Measurements from ENCODE around the gene EPS8.

Gene EPS8

GRCh38 chr12:15691388-15691787 is 97.8 kb downstream of the EPS8 start:
- DNase-seq (ENCODE audit: low read depth in 2 of 2) = no peak

GRCh38 chr12:15690320-15690719 is 98.9 kb downstream of the EPS8 start:
- DNase-seq (ENCODE audit: low read depth in 2 of 2) = no peak

DNA sequence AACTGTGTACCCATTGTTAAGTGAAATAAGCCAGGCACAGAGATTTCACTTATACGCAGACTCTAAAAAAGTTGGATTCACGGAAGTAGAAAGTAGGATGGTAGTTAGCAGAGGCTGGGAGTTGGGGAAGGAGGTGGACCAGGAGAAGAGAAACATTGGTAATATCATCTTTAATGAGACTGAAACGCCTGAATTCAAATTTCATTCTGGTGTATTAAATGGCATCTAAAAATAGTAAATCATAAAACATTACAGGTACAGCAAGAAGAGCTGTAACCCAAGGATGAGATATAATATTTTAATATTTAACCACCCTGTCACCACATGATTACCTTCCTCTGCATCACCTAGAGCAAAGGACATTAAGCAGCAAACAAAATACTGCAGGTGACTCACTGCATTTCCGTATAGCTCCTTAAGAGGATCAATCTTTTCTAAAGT is 99.4 kb downstream of the EPS8 start:
- no peak for DNase-seq (ENCODE audit: low read depth in 2 of 2)

GRCh38 chr12:15688838-15689625 is 100.2 kb downstream of the EPS8 start:
- DNase-seq (ENCODE audit: low read depth in 2 of 2) = no peak

DNA sequence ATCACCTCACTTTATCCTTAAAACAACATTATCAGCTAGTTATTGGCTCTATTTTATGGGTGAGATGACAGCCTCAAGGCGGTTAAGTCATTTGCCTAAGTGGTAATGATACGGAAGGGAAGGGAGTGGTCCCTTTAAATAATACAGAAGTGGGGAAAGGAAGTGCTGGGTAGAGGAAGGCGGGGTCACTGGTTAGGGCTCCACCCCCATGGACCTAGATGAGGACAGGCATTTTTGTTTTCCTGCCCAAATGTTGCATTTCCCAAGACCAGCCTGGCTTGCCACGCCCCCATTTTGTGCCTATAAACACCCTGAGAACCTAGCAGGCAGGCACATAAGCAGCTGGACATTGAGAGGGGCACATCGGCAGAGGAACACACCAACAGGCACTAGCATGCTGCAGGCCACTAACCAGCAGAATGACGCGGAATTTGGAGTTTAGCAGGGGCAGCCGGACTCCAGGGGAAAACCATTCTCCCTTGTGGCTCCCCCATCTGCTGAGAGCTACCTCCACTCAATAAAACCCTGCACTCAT is 100.9 kb downstream of the EPS8 start:
- DNase-seq (ENCODE audit: low read depth in 2 of 2) = no peak

GRCh38 chr12:15687583-15687982 is 101.6 kb downstream of the EPS8 start:
- DNase-seq (ENCODE audit: low read depth in 2 of 2) = no peak

DNA sequence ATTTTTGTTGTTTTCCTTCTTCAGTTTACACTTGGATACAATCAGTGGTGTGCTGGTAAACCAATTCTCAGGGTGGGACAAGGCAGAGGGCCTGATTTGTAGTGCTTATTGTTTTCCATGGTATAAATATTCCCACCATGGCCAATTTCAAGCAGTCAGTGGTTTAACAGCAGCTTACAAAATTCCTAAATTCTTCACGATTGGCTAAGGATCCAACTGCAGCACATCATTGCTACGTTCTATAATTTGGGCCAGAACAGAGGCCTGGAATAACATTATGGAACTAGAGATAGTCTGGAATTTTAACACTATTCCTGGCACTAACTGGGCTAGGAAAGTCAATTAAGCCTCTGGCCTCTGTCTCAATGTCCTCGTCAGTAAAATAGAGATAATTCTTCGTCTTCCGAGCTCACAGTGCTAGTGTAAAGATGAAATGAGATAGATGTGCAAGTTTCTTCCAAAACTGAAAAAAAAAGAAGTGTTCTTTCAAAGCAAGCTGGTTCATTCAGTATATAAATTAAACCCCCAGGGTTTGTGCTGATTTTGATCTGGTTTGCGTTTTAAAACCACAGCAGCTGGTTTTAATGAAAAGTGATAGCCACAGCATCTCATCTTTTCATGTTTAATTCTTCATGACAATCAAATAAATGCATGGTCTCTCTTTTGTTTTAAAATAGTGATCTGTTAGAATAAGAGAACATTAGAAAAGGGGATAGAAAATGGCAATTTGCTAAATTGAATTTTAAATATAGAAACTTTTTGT is 104.1 kb downstream of the EPS8 start:
- no peak for DNase-seq (ENCODE audit: low read depth in 2 of 2)

- no peak for DNase-seq (ENCODE audit: low read depth in 2 of 2)
Measured at GRCh38 chr12:15682826-15683225, 106.4 kb downstream of the EPS8 start.

DNA sequence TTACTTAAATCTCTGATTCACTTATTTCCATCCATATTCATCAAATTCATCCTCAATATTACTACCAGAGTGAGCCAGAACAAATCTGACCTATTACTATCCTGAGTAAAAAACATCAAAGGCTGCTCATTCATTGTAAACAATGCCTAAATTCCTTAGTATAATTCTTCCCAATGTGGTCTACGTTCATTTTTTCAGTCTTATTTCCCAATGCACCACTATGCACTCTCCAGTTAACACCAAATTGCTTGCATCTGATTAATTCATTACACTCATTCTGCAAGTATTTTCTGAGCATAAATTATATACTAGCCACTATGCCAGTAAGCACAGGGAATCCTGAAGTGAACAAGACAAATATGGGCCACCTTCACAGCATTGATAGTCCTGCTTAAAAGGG is 110.0 kb downstream of the EPS8 start:
- no peak for DNase-seq (ENCODE audit: low read depth in 2 of 2)

GRCh38 chr12:15677726-15678201 is 111.4 kb downstream of the EPS8 start:
- no peak for DNase-seq (ENCODE audit: low read depth in 2 of 2)

DNA sequence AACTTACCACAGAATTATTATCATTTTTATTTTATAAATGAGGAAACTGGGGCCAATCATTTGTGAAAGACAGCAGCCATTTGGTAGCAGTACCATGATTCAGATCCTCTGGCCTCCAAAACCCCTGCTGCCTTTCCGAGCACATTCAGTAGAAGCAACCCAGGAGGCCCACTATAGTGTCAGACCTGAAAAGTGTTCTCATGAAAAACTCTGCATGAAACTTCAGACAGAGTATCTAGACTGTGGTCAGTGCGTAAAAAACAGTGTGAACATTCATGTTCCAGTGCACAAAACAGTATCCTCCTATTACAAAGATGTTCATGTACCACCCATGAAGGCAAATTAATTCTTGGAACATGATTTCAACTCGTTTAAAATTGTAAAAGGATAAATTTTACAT is 112.0 kb downstream of the EPS8 start:
- no peak for DNase-seq (ENCODE audit: low read depth in 2 of 2)

DNA sequence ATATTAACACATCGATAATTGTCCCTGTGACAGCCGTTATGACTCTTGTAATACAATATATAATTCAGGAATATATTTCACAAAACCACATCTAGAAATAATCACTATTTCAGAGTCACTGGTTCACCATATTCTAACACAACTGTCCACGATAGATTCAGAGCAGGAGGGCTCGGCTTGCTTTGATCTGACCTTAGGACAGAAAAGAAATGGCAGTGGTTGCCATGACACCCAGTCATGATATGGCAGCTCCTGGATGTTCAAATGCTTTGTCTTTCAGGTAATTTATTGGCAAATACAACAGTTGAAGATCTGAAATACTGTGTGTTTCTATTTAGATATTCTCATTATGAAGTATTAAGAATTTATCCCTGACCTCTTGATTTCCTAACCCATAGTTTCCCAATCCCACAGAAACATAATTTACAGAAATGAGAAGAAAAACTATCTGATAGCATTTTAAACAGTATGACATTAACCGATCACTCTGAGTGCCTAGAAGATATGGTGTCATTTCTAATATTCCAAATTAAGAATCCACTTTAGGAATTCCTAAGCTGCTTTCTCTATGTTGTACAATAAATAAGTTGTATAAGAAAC is 116.4 kb downstream of the EPS8 start:
- no peak for DNase-seq (ENCODE audit: low read depth in 2 of 2)

- no peak for DNase-seq (ENCODE audit: low read depth in 2 of 2)
Measured at GRCh38 chr12:15670756-15671155, 118.4 kb downstream of the EPS8 start.

DNA sequence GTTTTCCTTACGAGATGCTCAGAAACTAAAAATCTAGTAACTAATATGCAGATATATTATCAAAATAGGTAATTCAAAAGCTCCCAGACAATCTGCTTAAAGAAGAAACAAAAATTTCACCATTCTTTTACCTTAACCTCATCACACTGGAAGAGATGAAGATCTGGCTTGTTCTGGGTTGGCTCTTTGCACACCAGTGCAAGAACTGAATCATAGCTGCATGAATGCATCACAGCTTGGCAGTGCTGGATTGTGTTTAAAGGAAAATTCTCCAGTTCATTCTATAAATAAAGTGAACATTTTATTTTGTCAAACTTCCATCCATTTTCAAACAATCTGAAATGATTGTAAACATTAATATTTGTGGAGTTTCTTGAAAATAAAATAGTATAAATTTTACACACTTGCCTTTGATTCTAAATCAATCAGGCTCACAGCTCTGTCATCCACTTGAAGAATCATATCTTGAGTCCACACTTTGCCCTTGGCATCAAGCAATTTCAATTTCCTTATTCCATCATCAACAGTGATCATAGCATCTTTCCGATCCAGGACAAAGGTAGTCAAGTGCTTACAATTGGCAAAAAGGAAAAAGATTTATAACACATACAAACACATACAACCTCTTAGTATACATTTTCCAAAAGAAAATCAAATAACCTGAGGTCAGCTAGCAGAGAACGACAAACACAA is 119.8 kb downstream of the EPS8 start:
- DNase-seq (ENCODE audit: low read depth in 2 of 2) = no peak

DNA sequence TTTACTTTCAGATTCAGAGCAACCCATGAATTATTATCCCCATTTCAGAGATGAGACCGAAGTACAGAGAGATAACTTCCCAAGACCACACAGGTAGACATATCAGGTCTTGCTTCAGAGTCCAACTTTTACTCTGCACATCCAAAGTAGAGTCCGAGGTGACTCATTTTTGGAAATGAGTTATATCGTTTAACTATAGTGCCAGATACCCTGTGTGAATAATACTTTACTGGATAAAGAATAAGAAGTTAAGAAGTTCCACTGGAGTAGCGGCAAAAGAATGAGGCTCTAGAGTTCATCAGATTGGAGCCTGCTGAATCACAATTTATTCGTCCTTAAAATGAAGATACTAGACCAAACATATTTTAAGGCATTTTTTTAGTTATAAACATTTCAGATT is 124.7 kb downstream of the EPS8 start:
- no peak for DNase-seq (ENCODE audit: low read depth in 2 of 2)

- DNase-seq (ENCODE audit: low read depth in 2 of 2) = no peak
Measured at GRCh38 chr12:15662983-15663659, 126.1 kb downstream of the EPS8 start.

DNA sequence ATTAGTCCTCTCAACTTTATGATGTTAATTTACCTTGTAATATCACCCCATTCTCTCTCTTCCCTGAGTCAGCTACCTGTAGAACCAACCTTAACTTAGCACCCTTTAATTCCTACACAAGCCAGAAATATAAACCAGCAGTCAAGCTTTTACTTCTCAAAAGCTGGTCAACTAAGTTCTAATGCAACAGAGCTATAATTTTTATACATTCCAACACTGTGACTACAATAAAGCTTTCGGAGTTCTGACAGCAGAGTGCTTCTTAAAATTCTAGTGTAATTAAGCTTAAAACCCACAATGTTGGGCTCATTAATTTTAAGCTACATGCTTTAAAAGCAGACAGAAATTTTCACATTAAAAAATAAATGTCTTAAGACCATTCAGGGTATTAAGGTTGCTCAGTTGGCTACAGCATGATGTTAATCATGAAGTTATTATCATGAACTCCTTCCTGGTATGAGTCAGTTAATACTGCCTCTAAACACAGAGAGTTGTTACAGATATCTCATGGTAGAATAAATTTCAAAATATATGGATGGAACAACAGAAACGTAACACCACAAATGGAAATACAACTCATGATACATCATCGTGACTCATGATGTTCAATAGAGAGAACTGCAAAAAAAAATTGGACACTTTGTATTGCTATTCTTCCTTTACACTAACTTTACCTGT is 126.7 kb downstream of the EPS8 start:
- no peak for DNase-seq (ENCODE audit: low read depth in 2 of 2)

- DNase-seq (ENCODE audit: low read depth in 2 of 2) = no peak
Measured at GRCh38 chr12:15651371-15651770, 137.8 kb downstream of the EPS8 start.

- DNase-seq (ENCODE audit: low read depth in 2 of 2) = no peak
Measured at GRCh38 chr12:15650399-15651128, 138.6 kb downstream of the EPS8 start.

DNA sequence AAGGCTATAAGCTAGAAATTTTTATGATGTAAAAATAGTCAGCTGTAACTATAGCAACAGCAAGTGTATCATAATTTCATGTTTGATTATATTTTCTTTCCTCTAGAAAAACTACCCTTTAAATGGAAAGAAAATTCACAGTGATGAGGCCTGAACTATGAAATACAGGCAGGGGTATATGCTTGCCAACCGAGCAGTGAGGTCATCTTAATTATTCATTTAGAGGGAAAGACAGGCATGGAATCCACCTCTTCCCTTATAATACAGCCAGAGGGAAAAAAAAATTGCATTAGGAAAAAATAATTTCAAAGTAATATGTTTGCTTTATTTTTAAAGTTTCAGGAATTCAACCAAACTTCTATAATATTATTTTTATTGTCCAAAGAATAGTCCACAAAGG is 139.8 kb downstream of the EPS8 start:
- no peak for DNase-seq (ENCODE audit: low read depth in 2 of 2)

Measured in stimulated activated CD8-positive, alpha-beta memory T cell treated with anti-CD3 and anti-CD28 coated beads, Interleukin-2, amount 100 ng/mL, for 48 hours (primary cell).